Stimulated activated CD4-positive, alpha-beta T cell treated with anti-CD3 and anti-CD28 coated beads, Interleukin-15, amount 100 ng/mL, for 48 hours (primary cell): ENCODE data around the gene MAMSTR.
A peak's percentile ranks its signal among the peaks of the same experiment; 100 is the strongest.
"Not testable (repeated sequence)": the region's sequence is repeated elsewhere in the genome, so short reads cannot be mapped to it uniquely, and the experiment has no call there.

Experiments used
- DNase-seq, 2 donors: peaks; one replicate each; pipeline ENCODE4 v3.0.0-alpha.2; 2020; ENCODE audit warnings: low read depth in 2 of 2

Gene MAMSTR

GRCh38 chr19:48718711-48719231, 754 bp downstream of the MAMSTR start:
- no peak for DNase-seq

- DNase-seq = not testable (repeated sequence)
Measured at GRCh38 chr19:48718106-48718505, 1.4 kb downstream of the MAMSTR start.

GRCh38 chr19:48716562-48717291, 2.8 kb downstream of the MAMSTR start:
- no peak for DNase-seq

GRCh38 chr19:48715681-48716171, 3.8 kb downstream of the MAMSTR start:
- no peak for DNase-seq

- DNase-seq = no peak
Measured at GRCh38 chr19:48714759-48715675, 4.5 kb downstream of the MAMSTR start.

- peak; percentile 97 to 99 for DNase-seq
Measured at GRCh38 chr19:48713864-48714755, 5.4 kb downstream of the MAMSTR start.

- DNase-seq = no peak
Measured at GRCh38 chr19:48713041-48713863, 6.3 kb downstream of the MAMSTR start.

GRCh38 chr19:48711106-48711662, 8.3 kb downstream of the MAMSTR start:
- no peak for DNase-seq

GRCh38 chr19:48708471-48708870, 11.1 kb downstream of the MAMSTR start:
- no peak for DNase-seq

GRCh38 chr19:48705431-48705830, 14.1 kb downstream of the MAMSTR start:
- DNase-seq = no peak

GRCh38 chr19:48703316-48703715, 16.2 kb downstream of the MAMSTR start:
- DNase-seq = no peak

- DNase-seq = no peak
Measured at GRCh38 chr19:48702701-48703100, 16.8 kb downstream of the MAMSTR start.

- DNase-seq = no peak
Measured at GRCh38 chr19:48698046-48698445, 21.5 kb downstream of the MAMSTR start.

GRCh38 chr19:48696353-48697010, 23.0 kb downstream of the MAMSTR start:
- DNase-seq = no peak

GRCh38 chr19:48695743-48696352, 23.7 kb downstream of the MAMSTR start, which contains the start of gene FUT2:
Gene FUT2, plus strand, starts transcription at chr19:48695971. Its CDS starts 6,986 bp downstream, at chr19:48702957.
- DNase-seq = no peak

- not testable (repeated sequence) for DNase-seq
Measured at GRCh38 chr19:48693629-48694028, 25.9 kb downstream of the MAMSTR start.

- DNase-seq = no peak
Measured at GRCh38 chr19:48689449-48689848, 30.1 kb downstream of the MAMSTR start.

GRCh38 chr19:48687776-48688175, 31.7 kb downstream of the MAMSTR start:
- no peak for DNase-seq

GRCh38 chr19:48686637-48687036, 32.9 kb downstream of the MAMSTR start:
- DNase-seq = not testable (repeated sequence)
